Measurements from ENCODE around the gene SCYL2. TPM values are rescaled to one million over a fixed set of nuclear protein-coding genes. Genes with fewer than 3 reads are reported as not detected.
"Not testable (repeated sequence)": the region's sequence is repeated elsewhere in the genome, so short reads cannot be mapped to it uniquely, and the experiment has no call there.

SCYL2 gene
- total RNA-seq, 1 donor from 2014 or later, result 123 TPM

- DNase-seq, result no peak
These were observed 59.2 kb downstream of the SCYL2 start for GRCh38 chr12:100326208-100326607.

- no peak for DNase-seq
These were observed 62.8 kb downstream of the SCYL2 start for GRCh38 chr12:100329800-100330199.

GRCh38 chr12:100331871-100332270 lies 64.9 kb downstream of the SCYL2 start:
- DNase-seq, result no peak

GRCh38 chr12:100332852-100333251 lies 65.9 kb downstream of the SCYL2 start:
- no peak for DNase-seq

GRCh38 chr12:100337299-100337698 lies 70.3 kb downstream of the SCYL2 start:
- no peak for DNase-seq

GRCh38 chr12:100337727-100338126 lies 70.8 kb downstream of the SCYL2 start:
- DNase-seq, result no peak

- DNase-seq, result no peak
These were observed 72.1 kb downstream of the SCYL2 start for GRCh38 chr12:100339071-100339470.

GRCh38 chr12:100342897-100343296 lies 75.9 kb downstream of the SCYL2 start:
- DNase-seq, result not testable (repeated sequence)

GRCh38 chr12:100344351-100344750 lies 77.4 kb downstream of the SCYL2 start:
- DNase-seq, result not testable (repeated sequence)

GRCh38 chr12:100345020-100345767 lies 78.2 kb downstream of the SCYL2 start:
- DNase-seq, result no peak

GRCh38 chr12:100346660-100347059 lies 79.7 kb downstream of the SCYL2 start:
- no peak for DNase-seq

- DNase-seq, result no peak
These were observed 81.9 kb downstream of the SCYL2 start for GRCh38 chr12:100348657-100349454.

- no peak for DNase-seq
These were observed 89.8 kb downstream of the SCYL2 start, which contains the start of gene SLC17A8 for GRCh38 chr12:100356644-100357223. Gene SLC17A8 (plus strand): TSS chr12:100357074. CDS start chr12:100357392, 318 bp downstream.

- DNase-seq, result no peak
These were observed 92.3 kb downstream of the SCYL2 start for GRCh38 chr12:100359248-100359647.

GRCh38 chr12:100359822-100360221 lies 92.8 kb downstream of the SCYL2 start:
- DNase-seq, result no peak

GRCh38 chr12:100360450-100360849 lies 93.5 kb downstream of the SCYL2 start:
- no peak for DNase-seq

GRCh38 chr12:100364324-100364723 lies 97.3 kb downstream of the SCYL2 start:
- DNase-seq, result no peak

GRCh38 chr12:100365411-100365810 lies 98.4 kb downstream of the SCYL2 start:
- no peak for DNase-seq

GRCh38 chr12:100368066-100368465 lies 101.1 kb downstream of the SCYL2 start:
- no peak for DNase-seq

GRCh38 chr12:100371146-100371545 lies 104.2 kb downstream of the SCYL2 start:
- DNase-seq, result no peak

- DNase-seq, result no peak
These were observed 106.1 kb downstream of the SCYL2 start for GRCh38 chr12:100372853-100373640.

- DNase-seq, result peak; percentile 71
These were observed 108.2 kb downstream of the SCYL2 start for GRCh38 chr12:100375038-100375735.

Data from occipital lobe (tissue), 2 donors.